ENCODE results near the gene ABCA12.

DNA sequence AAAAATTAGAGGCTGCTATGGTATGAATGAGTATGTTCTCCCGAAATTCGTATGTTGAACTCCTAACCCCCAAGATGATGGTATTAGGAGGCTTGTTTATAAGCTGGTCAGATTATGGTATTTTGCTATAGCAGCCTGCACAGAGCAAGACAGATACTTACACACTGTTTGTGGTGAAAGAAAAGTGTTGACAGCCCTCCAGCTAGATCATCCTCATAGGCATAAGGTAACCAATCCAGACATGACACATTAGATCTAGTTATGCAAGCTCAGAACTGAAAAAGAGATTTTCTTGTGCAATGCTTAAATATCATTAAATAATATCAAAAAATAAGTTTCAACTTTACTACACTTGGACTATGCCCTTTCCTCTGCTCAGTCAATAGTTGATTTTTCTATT, 107.1 kb downstream of the ABCA12 start:
- TF ChIP-seq CTCF (IDR thresholded peaks at IDR 0.05) (no peak), POLR2A (IDR thresholded peaks at IDR 0.05) (no peak)
